Smooth muscle cell (in vitro differentiated cells): ENCODE data around the gene MEF2A. TPM values are rescaled to one million over a fixed set of nuclear protein-coding genes. Genes with fewer than 3 reads are reported as not detected.

Source experiments
- DNase-seq: peaks from one replicate; lab custom pipeline; 2025; ENCODE audit not compliant: unreplicated experiment; lab: John Stamatoyannopoulos, UW
- H2AFZ ChIP-seq: fragments of 200-600 bp; sonication (generic); 2 replicates; pipeline ENCODE4 v1.6.0; 2016; ENCODE audit warnings: antibody characterized with exemption, low read depth, mild to moderate bottlenecking
- H3F3A ChIP-seq: fragments of 200-600 bp; sonication (generic); 2 replicates; pipeline ENCODE4 v1.6.0; 2017; ENCODE audit warnings: antibody characterized with exemption, low read depth
- H3K27ac ChIP-seq: fragments of 200-600 bp; sonication (generic); 2 replicates; pipeline ENCODE4 v1.5.1; 2016; ENCODE audit warnings: low read depth, mild to moderate bottlenecking
- H3K27me3 ChIP-seq: fragments of 200-600 bp; sonication (generic); 2 replicates; pipeline ENCODE4 v1.6.1; 2016; ENCODE audit warnings: low read depth, mild to moderate bottlenecking
- H3K36me3 ChIP-seq: fragments of 200-600 bp; sonication (generic); 2 replicates; pipeline ENCODE4 v1.5.1; 2016; ENCODE audit warnings: low read depth
- H3K4me1 ChIP-seq: fragments of 200-600 bp; sonication (generic); 2 replicates; pipeline ENCODE4 v1.5.1; 2016; ENCODE audit warnings: low read depth
- H3K4me2 ChIP-seq: fragments of 200-600 bp; sonication (generic); 2 replicates; pipeline ENCODE4 v1.6.0; 2016; ENCODE audit warnings: mild to moderate bottlenecking
- H3K4me3 ChIP-seq: fragments of 200-600 bp; sonication (generic); 2 replicates; pipeline ENCODE4 v1.5.1; 2016; ENCODE audit warnings: mild to moderate bottlenecking
- H3K79me2 ChIP-seq: fragments of 200-600 bp; sonication (generic); 2 replicates; pipeline ENCODE4 v1.6.0; 2016; ENCODE audit warnings: low read depth, mild to moderate bottlenecking
- H3K9ac ChIP-seq: fragments of 200-600 bp; sonication (generic); 2 replicates; pipeline ENCODE4 v1.6.0; 2016; ENCODE audit warnings: low read depth
- H3K9me3 ChIP-seq: fragments of 200-600 bp; sonication (generic); replicated peaks from 2 replicates; pipeline ENCODE4 v1.5.1; 2016; ENCODE audit warnings: low read depth
- H4K20me1 ChIP-seq: fragments of 200-600 bp; sonication (generic); 2 replicates; pipeline ENCODE4 v1.6.0; 2016; ENCODE audit warnings: low read depth
- CTCF ChIP-seq: fragments of 200-600 bp; sonication (generic); IDR thresholded peaks from 2 replicates; pipeline ENCODE4 v1.5.1; 2017; ENCODE audit warnings: borderline replicate concordance, mild to moderate bottlenecking, antibody characterized with exemption; ENCODE audit not compliant: insufficient read depth, poor library complexity, severe bottlenecking
- WGBS: methylation state at CpG from one replicate; pipeline ENCODE4 v1.1.7; 2016; ENCODE audit warnings: low lambda C conversion rate; 5-methylcytosine and 5-hydroxymethylcytosine counted together
- polyA plus RNA-seq: library from polyadenylated mRNA; unstranded; fragments of >200 nt; fragmentation: Nextera tagmentation; extraction: Ambion mirVana; gene quantifications from 2 replicates; pipeline ENCODE4 v1.2.1, GENCODE V29; 2016
- total RNA-seq: library from RNA; depleted of rRNA; stranded (reverse); fragments of >200 nt; gene quantifications from 2 replicates; pipeline ENCODE4 v1.2.3, GENCODE V29; 2014

MEF2A gene
- total and polyA plus RNA-seq, 2 experiments from 2014 or later, result 12.3 to 75.8 TPM

DNA sequence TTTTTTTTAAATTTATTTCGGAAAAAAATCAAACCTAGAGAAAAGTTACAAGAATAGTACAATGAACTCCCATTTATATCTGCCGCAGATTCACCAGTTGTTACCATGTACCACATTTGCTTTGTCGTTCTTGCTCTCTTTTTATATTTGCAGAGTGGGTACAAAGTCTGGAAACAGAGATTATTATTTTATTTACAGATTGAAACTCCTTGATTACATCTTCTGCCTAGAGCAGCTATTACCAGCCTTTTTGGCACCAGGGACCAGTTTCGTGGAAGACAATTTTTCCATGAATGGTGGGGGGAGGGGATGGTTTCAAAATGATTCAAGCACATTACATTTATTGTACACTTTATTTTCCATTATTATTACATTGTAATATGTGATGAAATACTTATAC, 8.3 kb downstream of the MEF2A start:
- Histone ChIP-seq H3K9ac (no peak overlapping the region), H3K4me3 (no peak overlapping the region), H4K20me1 (peaks cover 97% of the 10 kb centered on the region), H3K27me3 (no peaks in the 10 kb centered on the region), H3K27ac (no peak overlapping the region), H3K79me2 (peaks cover 100% of the 10 kb centered on the region), H2AFZ (no peak overlapping the region), H3K4me2 (no peak overlapping the region), H3K36me3 (no peaks in the 10 kb centered on the region), H3K9me3 (no peaks in the 10 kb centered on the region), H3F3A (no peaks in the 10 kb centered on the region), H3K4me1 (peaks cover 9% of the 10 kb centered on the region)
- no peak for DNase-seq
- TF ChIP-seq CTCF, result no peak
- 92% methylated on average over 4 of the region's 4 CpGs for WGBS

GRCh38 chr15:99574502-99574901, 8.7 kb downstream of the MEF2A start:
- DNase-seq, result no peak
- Histone ChIP-seq H3K27ac (no peak overlapping the region), H3K4me1 (peaks cover 5% of the 10 kb centered on the region), H2AFZ (no peak overlapping the region), H3K79me2 (peaks cover 100% of the 10 kb centered on the region), H3K36me3 (no peaks in the 10 kb centered on the region), H3F3A (no peaks in the 10 kb centered on the region), H3K27me3 (no peaks in the 10 kb centered on the region), H3K4me3 (no peak overlapping the region), H3K4me2 (no peak overlapping the region), H4K20me1 (peaks cover 97% of the 10 kb centered on the region), H3K9ac (no peak overlapping the region), H3K9me3 (no peaks in the 10 kb centered on the region)
- TF ChIP-seq CTCF, result no peak
- 94% methylated on average over 6 of the region's 6 CpGs for WGBS

GRCh38 chr15:99578809-99579208, 13.0 kb downstream of the MEF2A start:
- H3F3A ChIP-seq, result peaks cover 15% of the 10 kb centered on the region
- no peak for DNase-seq
- no peak for TF ChIP-seq CTCF
- no peaks in the 10 kb centered on the region for H3K36me3 ChIP-seq
- peaks cover 100% of the 10 kb centered on the region for H3K79me2 ChIP-seq
- no peak overlapping the region for H3K27ac ChIP-seq
- no peak overlapping the region for H3K4me3 ChIP-seq
- no peaks in the 10 kb centered on the region for H3K9me3 ChIP-seq
- H3K4me2 ChIP-seq, result no peak overlapping the region
- no peak overlapping the region for H2AFZ ChIP-seq
- H3K9ac ChIP-seq, result no peak overlapping the region
- no peaks in the 10 kb centered on the region for H3K27me3 ChIP-seq
- H3K4me1 ChIP-seq, result peaks cover 22% of the 10 kb centered on the region
- peaks cover 99% of the 10 kb centered on the region for H4K20me1 ChIP-seq

DNA sequence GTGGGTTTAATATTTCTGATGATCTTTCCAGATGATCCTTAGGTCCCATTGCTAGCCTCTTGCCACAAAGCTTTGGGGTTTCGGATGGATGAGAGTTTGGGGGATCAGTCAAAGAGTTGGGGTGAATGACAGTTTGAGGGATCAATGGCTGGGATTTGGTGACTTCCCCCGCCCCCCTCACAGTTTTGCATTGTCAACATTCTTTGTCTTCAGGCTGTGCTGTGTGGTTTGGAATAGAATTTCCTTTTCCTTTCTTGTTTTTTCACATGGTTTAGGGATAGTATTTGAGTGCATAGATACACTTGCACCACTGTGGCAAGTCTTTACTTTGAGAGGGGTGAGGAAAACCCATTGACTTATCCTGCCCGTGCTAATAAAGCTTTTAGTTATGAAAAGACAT, 14.3 kb downstream of the MEF2A start:
- Histone ChIP-seq H3K36me3 (peaks cover 7% of the 10 kb centered on the region), H3K79me2 (peaks cover 100% of the 10 kb centered on the region), H3F3A (peaks cover 15% of the 10 kb centered on the region), H3K4me1 (peaks cover 22% of the 10 kb centered on the region), H3K4me2 (no peak overlapping the region), H4K20me1 (peaks cover 99% of the 10 kb centered on the region), H3K27me3 (no peaks in the 10 kb centered on the region), H3K9ac (no peak overlapping the region), H3K4me3 (no peak overlapping the region), H2AFZ (no peak overlapping the region), H3K9me3 (no peaks in the 10 kb centered on the region), H3K27ac (no peak overlapping the region)
- no peak for DNase-seq
- 81% methylated on average over 3 of the region's 3 CpGs for WGBS
- no peak for TF ChIP-seq CTCF
